ENCODE results near the gene ENC1. TPM values are rescaled to one million over a fixed set of nuclear protein-coding genes. Genes with fewer than 3 reads are reported as not detected.

Gene ENC1
- 20.3 and 23.9 TPM in 2 replicates for polyA plus RNA-seq (2012; rRNA removed)
- polyA plus RNA-seq (2012; cell fraction: cytosol; rRNA removed): 13.5 and 15.1 TPM in 2 replicates
- polyA plus RNA-seq (2012; cell fraction: nucleus; rRNA removed): 57.1 and 64.1 TPM in 2 replicates

GRCh38 chr5:74640450-74640953 lies at the start of gene ENC1:
Gene ENC1 (minus strand): TSS chr5:74640728. CDS start chr5:74636485, 4,243 bp downstream.
- Histone ChIP-seq H3K36me3 (replicated peaks in 1 of 2; ENCODE audit: control insufficient read depth in 1 of 2, insufficient read depth in 2 of 2, low read length in 1 of 2) (peaks cover 6 to 12% of the 10 kb centered on the region in 2 experiments), H2AFZ (ENCODE audit: low read depth) (peak within 1 kb of the TSS; percentile 93), H3K27me3 (ENCODE audit: insufficient read depth) (no peaks in the 10 kb centered on the region), H3K9me2 (no peaks in the 10 kb centered on the region), H3K27ac (ENCODE audit: low read depth in 2 of 2, low read length in 1 of 2) (peak within 1 kb of the TSS; percentile 90 to 94), H3K9ac (peak within 1 kb of the TSS; percentile 94), H3K4me1 (ENCODE audit: control insufficient read depth in 1 of 2, insufficient read depth in 2 of 2, low read depth in 1 of 2, low read length in 1 of 2) (peaks cover 22 to 24% of the 10 kb centered on the region in 2 experiments), H3K4me3 (ENCODE audit: low read depth in 2 of 2, low read length in 1 of 2) (peak within 1 kb of the TSS; percentile 84 to 87), H4K20me1 (ENCODE audit: insufficient read depth) (peaks cover 34% of the 10 kb centered on the region), H3K9me3 (no peaks in the 10 kb centered on the region), H3F3A (replicated peaks; ENCODE audit: insufficient read depth) (peaks cover 38% of the 10 kb centered on the region), H3K79me2 (ENCODE audit: insufficient read depth) (peaks cover 49% of the 10 kb centered on the region), H3K4me2 (peak within 1 kb of the TSS; percentile 96)
- peak; percentile 88 for DNase-seq
- POLR2A ChIA-PET: no interaction called here
- CTCF ChIA-PET: interaction anchor here (0.7 to 9.2 kb wide), 57 partner anchors 9 to 742 kb away, joined by 3 to 124 read pairs (median 3); no protein-coding TSS in a partner anchor
- WGBS (ENCODE audit: low lambda C conversion rate): under 1% methylated on average over 34 of the region's 59 CpGs
- TF ChIP-seq USF2 (IDR thresholded peaks at IDR 0.05; ENCODE audit: borderline replicate concordance, low read depth, low read length) (no peak), MXI1 (IDR thresholded peaks at IDR 0.05; ENCODE audit: low read depth, low read length) (peak; percentile 16; the same call in 1 of the 2 replicates), PBX3 (IDR thresholded peaks at IDR 0.05) (peak; percentile 36; the same call in 1 of the 2 replicates), JUND (IDR thresholded peaks at IDR 0.05) (no peak), POLR2AphosphoS5 (IDR thresholded peaks at IDR 0.05; ENCODE audit: low read depth, low read length) (peak; percentile 91), GABPA (IDR thresholded peaks at IDR 0.05; ENCODE audit: low read depth) (no peak), RFX5 (IDR thresholded peaks at IDR 0.05; ENCODE audit: low read length) (no peak), RAD21 (IDR thresholded peaks at IDR 0.05; ENCODE audit: low read length) (peak; percentile 44; the same call in 1 of the 2 replicates), REST (IDR thresholded peaks at IDR 0.05; ENCODE audit: low read depth, low read length) (no peak), TAF1 (IDR thresholded peaks at IDR 0.05; ENCODE audit: borderline replicate concordance, low read depth, low read length) (peak; percentile 90), NFIC (IDR thresholded peaks at IDR 0.05; ENCODE audit: borderline replicate concordance) (peak; percentile 33; the same call in 1 of the 2 replicates), TCF12 (IDR thresholded peaks at IDR 0.05) (no peak; the same call in 1 of the 2 replicates), EZH2phosphoT487 (IDR thresholded peaks at IDR 0.05; ENCODE audit: borderline replicate concordance, low read depth) (no peak), RXRA (IDR thresholded peaks at IDR 0.05; ENCODE audit: borderline replicate concordance, low read depth) (peak; percentile 39; the same call in 1 of the 2 replicates), ELF1 (IDR thresholded peaks at IDR 0.05) (0 out of 2 replicates have a peak, but pooled peaks have one; percentile 43), TEAD4 (IDR thresholded peaks at IDR 0.05; ENCODE audit: borderline replicate concordance, insufficient read depth) (no peak; the same call in 1 of the 2 replicates), FOXM1 (IDR thresholded peaks at IDR 0.05; ENCODE audit: low read depth) (no peak), FOXJ3 (CRISPR knock-in tag; IDR thresholded peaks at IDR 0.05) (no peak), CHD2 (IDR thresholded peaks at IDR 0.05; ENCODE audit: low read length, partially characterized antibody) (no peak), ZBTB33 (IDR thresholded peaks at IDR 0.05; ENCODE audit: borderline replicate concordance, low read depth) (no peak), FOSL2 (IDR thresholded peaks at IDR 0.05; ENCODE audit: borderline replicate concordance, low read depth) (no peak), CTCF (IDR thresholded peaks at IDR 0.05) (peak; percentile 44), GATA2 (CRISPR knock-in tag; IDR thresholded peaks at IDR 0.05) (no peak), RCOR1 (IDR thresholded peaks at IDR 0.05; ENCODE audit: low read length) (no peak), YY1 (IDR thresholded peaks at IDR 0.05; ENCODE audit: low read depth) (0 out of 2 replicates have a peak, but pooled peaks have one; percentile 29)
